Anterior cingulate cortex (tissue), 58 donors: ENCODE data around the gene ZDHHC14.

ENCODE experiments used
- DNase-seq, 58 donors: peaks; one replicate each; lab custom pipeline; 2025; lab: John Stamatoyannopoulos, UW

ZDHHC14 gene

DNA sequence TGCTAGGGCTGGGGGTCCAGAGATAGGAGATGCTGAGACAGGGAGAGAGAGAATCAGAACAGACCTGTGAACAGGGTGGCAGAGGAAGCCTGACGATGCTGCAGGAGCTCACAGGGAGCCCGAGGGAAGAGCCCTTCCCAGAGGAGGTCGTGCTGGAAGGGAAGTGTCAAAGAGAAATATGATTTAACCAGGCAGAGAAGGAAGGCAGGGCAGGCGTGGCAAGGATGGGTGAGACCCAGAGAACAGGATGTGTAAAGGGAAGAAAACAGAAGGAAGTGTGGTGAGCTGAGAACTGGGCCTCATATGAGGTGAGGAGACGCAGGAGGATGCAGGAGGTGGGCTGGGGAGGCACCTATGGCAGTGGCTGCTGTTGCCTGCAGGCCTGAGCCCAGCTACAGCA, 105.6 kb downstream of the ZDHHC14 start:
- DNase-seq, result no peak

DNA sequence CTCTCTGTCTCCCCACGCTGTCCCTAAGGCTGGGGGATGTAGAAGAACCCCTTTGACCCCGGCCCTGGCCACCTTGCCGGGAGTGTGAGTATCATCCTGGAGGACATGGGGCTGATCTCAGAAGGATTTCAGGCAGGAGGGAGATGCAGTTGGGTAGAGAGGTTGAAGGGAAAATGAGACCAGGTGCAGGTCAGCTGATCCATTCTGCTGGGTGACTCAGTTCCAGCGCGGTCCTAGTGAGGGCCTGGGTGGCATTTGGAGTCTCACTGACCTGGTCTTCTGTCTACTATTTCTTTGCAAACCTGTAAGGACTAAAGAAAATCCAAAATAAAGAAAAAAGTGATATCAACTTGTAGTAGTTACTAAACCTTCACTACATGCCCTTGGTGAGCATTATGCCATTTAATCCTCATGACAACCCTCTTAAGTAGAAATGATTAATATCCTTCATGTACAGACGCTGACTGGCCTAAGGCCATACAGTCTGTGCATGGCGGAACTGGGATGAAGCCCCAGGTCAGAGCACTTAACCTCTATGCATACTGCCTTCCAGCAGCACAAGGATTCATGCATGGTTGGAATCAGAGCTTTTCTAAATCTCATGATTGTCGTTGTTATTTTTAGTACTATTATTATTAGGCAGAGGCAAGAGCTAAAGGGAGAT, 106.3 kb downstream of the ZDHHC14 start:
- no peak for DNase-seq

DNA sequence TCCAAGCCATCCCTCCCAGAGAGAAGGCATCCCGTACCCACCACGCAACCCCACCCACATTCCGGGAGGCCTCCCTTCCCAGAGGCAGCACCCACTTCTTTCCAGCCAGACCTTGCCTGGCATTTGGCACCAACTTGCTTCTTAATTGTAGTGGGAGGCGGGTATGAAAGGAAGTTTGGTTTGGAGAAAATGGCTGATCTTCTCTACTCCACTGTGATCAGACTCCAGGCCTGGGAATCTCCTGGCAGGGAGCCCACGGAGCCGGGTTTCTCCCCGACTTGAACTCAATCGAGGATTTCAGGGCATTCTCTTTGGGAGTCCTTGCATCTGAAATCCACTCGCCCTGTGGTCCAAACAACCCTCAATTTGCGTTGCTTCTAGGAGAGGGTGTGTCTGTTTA, 107.1 kb downstream of the ZDHHC14 start:
- DNase-seq, result no peak

DNA sequence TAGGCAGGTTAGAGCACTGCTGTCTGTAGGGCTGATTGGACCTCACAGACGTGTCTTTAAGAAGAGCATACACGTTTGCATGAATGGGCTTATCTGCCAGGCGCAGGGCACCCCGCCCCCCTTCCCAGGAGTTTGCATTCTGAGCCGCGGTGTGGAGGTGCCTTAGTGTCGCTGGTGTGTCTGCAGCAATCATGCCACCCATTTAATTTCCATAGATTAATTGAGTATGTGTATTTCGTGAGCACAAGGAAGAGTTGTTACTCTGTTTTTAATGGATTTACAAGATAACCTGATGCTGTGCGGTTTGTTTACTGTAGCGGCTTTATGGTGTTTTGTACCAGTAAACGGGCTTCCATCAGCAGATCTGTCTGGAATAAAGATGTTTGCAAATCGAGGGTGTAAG, 107.7 kb downstream of the ZDHHC14 start:
- DNase-seq, result no peak

DNA sequence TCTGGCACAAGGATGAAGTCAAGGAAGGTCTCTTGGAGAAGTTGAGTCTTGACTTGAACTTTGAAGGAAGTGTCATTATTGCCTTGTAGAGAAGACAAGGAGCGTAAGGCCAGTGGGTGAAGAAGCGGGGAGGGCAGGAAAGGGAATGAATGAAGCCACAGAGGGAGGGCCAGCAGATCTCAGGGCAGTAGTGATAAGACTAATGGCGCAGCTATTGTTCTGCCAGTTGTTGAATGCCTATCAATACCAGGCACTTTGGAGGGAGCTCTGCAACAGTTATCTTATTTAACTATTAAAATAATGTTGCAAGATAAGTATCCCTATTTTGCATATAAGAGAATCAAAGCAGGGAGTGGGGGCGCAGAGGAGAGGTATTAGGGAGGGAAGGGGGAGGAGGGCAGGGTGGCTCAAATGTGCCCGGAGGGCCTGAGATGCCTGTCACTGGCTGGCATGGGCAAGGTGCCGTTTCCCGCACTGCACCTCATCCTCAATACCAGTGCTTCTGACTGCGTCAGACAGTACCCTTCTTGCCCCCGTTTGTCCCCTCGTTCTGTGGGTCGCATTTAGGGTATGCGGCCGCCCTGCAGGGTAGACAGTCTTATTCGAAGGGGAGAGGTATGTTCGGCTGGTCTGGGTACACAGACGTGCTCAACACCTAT, 109.8 kb downstream of the ZDHHC14 start:
- DNase-seq, result no peak

DNA sequence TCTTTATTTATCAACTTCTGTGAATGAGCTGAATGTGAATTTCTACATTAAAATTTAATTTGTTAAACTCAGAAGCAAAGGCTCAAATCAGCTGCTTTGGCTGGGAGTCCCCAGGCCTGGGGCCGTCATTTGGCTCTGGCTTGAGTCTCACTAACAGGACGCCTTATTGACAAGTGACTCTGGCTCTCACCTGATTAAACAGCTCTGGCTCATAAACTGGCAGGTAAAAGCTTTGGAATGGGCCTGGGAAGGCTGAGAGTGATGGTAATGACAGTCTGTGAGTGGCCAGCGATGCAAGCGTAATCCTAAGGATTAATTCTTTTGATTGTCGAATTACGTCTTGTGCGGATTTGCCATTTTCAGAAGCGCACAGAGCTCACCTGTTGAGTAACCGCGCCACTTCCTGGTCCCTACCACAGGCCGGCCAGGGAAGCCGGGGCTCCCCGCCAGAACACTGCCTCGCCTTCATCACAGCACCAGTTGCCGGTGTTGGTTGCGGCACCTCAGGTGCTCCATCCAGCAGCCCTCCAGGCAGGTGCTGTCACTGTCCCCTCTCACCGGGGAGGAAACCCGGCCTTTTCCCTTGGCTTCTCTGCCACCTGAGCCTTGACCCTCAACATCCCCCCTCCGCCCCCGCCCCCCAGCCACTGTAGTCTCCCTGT, 110.7 kb downstream of the ZDHHC14 start:
- no peak for DNase-seq

DNA sequence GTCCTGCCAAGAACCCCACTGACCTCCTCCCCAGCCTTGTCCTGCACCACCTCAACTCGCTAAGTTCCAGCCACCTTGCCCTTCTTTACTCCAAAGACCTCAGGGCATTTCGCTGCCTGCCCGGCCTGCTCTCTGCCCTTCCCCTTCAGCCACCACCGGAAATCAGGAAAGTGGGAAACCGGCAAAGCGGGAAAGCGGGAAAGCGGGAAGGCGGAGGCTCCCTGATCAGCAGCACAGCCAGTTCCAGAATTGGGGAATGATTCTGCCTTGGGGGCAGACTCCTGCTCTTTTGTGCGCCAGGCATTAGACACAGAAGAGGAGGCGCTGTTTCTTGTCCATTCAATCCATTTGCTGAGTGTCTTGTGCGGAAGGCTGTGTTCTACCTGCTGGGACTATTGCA, 111.3 kb downstream of the ZDHHC14 start:
- DNase-seq, result no peak

DNA sequence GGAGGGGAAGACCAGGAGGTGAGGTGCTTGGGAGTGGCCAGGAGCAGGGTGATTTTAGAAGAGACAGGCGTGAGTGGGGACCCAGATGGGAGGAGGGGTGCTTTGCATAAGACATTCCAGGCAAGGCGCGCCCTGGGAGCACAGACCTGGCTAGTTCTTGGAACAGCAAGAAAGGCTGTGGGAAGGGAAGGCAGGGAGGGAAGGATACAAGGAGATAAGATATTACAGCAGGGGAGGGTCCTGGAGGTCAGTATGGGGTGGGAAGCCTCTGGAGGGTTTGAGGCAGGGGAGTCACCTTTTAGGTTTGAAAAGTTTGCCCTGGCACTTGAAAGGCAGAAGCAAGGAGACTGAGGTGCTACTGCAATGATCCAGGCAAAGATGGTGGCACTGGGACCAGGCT, 111.8 kb downstream of the ZDHHC14 start:
- no peak for DNase-seq

DNA sequence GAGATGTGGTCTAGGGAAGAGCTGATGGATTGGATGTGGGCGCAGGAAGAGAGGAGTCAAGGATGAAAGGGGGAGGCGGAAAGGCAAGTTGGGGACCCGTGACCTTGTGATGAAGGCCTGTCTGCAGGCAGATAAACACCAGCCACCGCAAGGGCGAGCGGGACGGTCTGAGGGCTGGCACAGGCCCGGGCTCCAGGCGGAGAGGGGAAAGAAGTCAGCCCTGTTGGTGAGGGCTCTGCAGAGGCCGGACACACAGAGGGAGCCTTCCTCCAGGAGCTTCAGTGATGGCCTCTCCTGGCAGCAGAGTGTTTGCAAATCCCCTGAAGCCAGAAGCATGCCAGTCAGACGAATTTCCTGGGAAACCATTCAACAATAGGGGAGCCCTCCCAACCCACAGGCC, 112.2 kb downstream of the ZDHHC14 start:
- no peak for DNase-seq

DNA sequence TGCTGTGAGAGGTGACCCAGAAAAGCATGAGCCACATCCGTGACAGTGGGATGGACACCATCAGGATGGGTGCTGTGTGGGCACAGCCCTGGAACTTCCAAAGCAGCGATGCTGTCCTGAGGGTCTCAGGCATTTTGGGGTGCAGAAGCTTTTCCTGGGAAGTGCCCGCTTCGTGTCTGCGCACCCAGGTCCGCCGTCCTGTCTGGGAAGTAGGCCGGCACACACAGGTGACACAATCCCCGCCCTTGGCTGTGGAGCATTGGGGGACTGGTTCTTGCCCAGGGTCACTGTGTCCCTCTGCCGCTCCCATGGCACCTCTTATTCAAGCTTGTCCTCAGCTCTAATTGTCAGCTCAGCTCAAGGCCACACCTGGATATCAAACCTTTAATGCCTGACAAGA, 112.6 kb downstream of the ZDHHC14 start:
- DNase-seq, result no peak

DNA sequence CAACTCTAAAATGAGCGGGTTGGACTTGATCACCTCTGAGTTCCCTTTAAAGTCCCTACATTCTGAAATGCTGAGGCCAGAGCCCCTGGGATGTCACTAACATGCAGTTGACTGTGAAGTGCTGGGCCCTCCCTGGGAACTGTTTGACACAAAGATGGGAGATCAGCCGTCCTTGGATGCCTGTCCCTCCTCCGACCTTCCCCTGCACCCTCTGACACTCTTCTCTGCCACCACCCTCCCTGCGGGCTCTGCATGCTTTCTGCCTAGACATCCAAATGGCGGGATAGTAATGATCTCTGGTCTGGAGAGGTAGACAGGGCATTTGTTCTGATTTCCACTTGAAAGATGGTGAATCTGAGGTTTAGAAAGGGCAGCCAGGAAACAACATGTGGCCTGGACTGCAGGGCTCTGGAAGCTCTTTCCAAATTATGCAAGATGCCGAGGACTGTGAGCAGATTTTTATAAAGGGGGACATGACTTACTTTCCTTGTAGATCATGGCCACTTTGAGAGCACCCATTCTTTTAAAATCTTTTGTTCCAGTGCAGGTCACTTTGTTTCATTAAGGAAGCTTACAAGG, 113.2 kb downstream of the ZDHHC14 start:
- no peak for DNase-seq

DNA sequence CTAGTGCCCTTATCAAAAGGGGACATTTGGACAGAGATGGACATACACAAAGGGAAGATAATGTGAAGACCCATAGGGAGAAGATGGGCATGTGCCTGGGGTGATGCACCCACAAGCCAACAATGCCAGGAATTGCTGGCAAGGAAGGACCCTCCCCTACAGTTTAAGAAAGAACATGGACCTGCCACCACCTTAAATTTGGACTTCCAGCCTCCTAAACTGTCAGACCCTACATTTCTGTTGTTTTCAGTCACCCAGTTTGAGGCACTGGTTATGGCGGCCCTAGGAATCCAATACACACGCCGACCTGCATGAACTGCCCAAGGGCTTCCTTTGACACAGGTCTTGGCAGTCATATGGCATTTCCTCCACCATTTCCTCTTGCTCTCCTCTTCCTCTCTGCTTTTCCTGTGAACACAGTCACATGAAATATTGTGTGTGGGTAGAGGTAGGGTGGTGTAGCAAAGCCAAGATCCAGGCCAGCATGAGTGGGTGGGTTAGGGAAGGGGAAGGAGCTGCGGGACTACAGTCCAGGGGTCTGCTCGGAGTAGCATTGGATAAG, 115.6 kb downstream of the ZDHHC14 start:
- no peak for DNase-seq

DNA sequence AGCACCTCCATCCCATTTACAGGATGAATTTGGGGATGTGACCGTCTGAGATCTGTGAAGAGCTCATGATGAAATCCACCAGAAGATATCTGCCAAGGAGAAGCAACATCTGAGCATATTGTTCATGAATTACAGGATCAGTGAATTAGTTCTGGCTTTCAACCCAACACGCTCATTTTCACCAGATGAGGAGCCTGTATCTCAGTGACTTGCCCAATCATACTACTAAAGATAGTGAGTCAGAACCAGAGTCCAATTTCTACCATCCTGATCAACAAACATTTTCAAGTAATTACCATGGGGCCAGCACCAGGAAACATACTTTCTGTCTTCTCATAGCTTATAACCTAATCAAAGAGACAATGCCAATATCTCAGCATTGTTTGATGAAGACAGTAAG, 116.6 kb downstream of the ZDHHC14 start:
- no peak for DNase-seq

DNA sequence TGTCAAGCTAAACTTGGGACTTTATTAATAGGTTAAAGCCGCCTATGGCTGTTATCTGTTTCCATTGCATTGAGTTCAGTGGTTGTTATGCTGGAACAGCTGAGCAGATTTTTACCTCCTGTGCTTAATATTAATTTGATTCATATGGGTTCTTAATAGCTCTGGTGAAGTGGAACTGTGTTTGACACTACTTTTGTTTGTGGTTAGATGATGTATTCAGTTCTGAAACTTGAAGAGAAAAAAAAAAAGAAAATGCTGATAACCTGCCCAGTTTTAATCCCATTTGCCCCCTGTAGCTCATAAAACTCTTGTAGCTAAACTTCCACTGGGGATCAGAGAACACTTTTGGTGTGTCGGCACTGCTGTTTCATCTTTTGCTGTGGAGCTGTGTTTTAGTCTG, 117.8 kb downstream of the ZDHHC14 start:
- DNase-seq, result no peak

DNA sequence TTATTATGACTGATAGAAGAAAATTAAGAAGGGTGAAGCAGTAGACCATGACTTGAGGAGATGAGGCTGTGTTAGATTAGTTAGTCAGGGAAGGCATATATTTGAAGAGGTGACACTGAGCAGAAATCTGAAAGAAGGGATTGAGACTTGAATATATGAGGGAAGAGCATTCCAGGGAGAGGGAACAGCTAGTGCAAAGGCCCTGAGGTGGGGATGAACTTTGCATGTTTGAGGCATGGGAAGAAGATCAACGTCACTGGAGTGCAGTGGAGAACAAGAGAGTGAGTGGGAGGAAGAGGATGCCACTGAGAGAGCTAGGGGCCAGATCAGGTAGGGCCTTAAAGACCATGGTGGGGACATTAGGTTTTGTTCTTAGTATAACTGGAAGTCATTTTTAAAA, 119.0 kb downstream of the ZDHHC14 start:
- DNase-seq, result no peak

DNA sequence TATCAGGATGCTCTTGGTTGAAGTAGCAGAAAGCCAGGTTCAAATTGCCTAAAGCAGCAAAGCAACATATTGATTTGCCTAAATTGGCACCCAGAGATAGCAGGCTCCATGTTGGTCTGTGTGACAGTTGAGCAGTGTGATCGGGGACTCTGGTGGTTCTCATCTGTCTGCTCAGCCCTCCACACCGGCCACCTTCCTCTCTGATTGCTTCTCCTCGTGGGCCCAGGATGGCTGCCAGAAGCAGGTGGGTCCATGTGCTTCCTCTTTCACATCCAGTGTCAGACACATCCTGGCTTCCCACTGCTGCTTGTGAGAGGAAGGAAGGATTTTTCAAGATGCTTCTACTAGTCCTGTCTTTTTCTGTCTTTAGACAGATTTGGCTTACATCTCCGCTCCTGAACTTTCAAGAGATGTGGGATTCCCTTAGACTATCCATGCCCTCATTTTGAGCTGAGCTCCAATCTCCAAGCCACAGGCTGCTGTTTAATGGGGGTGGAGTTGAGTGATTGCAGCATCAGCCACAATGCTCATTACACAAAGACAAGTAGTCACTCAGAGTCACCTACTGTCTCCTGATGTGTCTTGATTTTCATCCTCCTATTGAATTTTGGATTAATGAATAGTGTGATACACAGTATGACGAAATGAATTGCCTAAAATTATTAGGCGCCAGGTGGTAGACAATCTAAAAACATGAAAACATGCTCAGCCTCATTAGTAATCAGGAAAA, 122.2 kb downstream of the ZDHHC14 start:
- DNase-seq, result peak in 1 of 58 donors; percentile 8

DNA sequence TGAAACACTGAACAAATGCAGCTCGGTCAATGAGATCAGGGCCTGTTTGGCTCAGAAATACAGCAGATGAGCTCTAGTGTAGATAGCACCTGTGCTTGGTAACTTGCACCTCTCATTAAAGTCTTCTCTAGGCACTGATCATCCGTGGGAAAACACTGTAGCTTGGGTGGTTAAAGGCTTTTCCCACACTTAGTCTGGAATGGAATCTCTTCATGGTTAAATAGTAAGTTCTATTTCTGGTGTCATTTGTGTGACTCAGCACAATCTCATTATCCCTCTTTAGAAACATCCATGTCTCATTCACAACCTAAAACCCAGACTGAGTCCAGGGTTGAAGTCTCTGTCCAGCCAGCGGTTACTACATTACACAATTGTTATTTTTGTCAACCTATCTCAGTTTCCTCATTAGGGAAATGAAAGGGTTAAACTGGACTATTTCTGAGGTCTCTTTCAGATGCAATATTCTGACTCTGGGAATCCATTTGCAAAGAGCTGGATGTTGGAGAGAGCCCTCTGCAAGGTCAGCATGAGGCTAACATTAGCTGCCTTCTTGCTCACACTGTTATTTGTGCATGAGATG, 125.0 kb downstream of the ZDHHC14 start:
- DNase-seq, result no peak

DNA sequence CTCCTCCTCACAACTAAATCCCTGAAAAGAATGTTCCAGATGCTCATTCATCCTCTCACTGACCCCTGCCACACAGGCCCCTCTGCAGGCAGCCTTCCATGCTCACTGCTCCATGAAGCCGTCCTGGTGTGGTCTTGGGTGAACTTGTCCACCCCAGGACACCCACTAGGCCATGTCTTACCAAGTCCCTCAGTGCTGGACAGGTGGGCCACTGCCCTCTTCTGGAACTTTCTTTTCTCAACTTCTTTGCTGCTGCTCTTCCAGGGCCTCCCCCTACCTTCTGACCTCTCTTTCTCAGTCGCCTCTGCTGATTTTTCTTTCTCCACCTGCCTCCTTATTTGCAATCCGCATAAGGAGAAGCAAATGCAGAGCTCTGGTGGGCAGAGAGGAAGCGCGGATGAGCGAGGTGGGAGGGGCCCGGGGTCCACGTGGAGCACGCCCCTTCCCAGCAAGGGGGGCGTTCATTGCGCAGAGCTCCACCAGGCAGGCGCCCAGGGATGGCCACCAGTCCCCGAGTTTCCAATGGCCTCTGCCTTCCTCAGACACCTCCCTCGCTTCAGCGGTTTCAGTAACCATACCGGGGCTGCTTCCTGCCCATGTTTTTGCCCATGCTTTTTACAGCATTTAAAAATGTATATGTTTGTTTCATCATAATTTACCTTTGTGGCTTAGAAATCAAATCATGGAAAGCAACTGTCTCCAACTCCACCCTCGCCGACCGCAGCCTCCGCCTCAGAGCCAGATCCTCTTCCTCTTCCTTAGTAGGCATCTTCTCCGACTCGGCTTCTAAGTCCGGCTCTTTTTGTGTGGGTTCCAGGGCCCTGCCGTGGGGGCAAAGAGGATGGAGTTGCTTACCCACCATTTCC, 129.6 kb downstream of the ZDHHC14 start:
- DNase-seq, result no peak

DNA sequence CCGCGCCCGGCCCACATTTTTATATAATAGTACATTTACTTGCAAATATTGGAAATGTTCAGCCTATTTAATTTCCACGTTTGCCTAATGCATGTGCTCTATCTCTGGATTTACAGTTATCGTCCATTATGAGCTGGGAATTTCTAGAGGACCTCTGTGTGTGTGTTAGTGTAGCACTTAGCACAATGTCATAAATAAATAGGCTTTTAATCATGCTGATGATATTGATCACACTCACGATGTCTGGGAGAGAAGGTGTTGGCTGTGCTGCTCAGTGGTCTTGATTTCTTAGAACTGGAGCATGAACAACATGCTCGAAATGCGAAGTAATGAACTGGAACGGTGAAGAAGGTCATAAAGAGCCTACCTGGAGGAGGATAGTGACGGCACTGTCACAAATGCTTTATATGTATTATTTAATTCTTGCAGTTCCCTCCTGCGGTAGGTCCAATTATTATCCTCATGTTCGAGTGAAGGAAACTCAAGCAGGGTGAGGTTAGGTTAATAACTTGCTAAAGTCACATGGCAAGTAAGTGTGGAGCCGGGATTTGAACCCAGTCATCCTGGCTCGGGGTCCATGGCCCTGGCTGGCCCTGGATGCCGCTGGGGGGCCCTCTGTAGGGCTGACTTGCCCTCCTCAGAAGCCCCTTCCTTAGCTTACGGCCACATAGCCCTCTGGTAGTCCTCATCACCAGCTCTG, 130.8 kb downstream of the ZDHHC14 start:
- no peak for DNase-seq
